Adrenal gland (tissue), 5 donors: Measurements from ENCODE around the gene CCDC192.

Experiments used
- CTCF ChIP-seq, 6 experiments: fragments of 450-650 bp in 4 of 6; fragments of 200-600 bp in 2 of 6; sonication (generic) in 1 of 6; IDR thresholded peaks; 1 replicate in 5 of 6; 2 replicates in 1 of 6; pipeline versions ENCODE4 v1.5.1 to v1.8.0; 2016 to 2021; ENCODE audit warnings: antibody characterized with exemption in 6 of 6, mild to moderate bottlenecking in 2 of 6, moderate library complexity in 1 of 6
- POLR2A ChIP-seq, 2 donors: fragments of 450-650 bp; IDR thresholded peaks; one replicate each; pipeline ENCODE4 v1.6.1; 2017; ENCODE audit warnings: antibody characterized with exemption in 2 of 2, mild to moderate bottlenecking in 2 of 2, moderate library complexity in 1 of 2
- donor health status: DM: no; HTN: no; CAD: no.

DNA sequence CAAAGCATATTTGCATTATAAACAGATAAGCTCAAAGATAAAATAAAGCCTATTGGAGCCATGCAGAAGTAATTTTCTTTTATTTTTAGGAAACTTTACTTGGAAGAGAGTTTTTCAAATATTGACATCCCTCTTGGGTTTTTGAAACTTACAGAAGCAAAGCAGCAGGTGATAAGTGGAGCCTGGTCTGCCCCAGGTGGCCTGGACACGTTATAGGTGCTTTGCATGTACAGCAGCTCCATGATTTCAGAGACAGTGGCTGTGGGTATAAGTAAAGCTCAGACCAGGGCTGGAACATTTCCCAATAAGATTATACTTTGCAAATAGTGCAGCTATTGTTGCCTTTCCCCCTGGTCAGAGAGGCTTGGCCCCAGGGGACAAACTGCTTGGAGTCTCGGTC is 51.5 kb downstream of the CCDC192 start:
- TF ChIP-seq CTCF (IDR thresholded peaks at IDR 0.05) = no peak
- no peak for TF ChIP-seq POLR2A (IDR thresholded peaks at IDR 0.05)
